UCSD-AML1 (cell line): ENCODE data around the gene SLC22A5.
A peak's percentile ranks its signal among the peaks of the same experiment; 100 is the strongest.
"Not testable (repeated sequence)": the region's sequence is repeated elsewhere in the genome, so short reads cannot be mapped to it uniquely, and the experiment has no call there.

Source experiments
- DNase-seq: peaks from one replicate; lab custom pipeline; 2025; ENCODE audit not compliant: unreplicated experiment; lab: John Stamatoyannopoulos, UW

Gene SLC22A5

DNA sequence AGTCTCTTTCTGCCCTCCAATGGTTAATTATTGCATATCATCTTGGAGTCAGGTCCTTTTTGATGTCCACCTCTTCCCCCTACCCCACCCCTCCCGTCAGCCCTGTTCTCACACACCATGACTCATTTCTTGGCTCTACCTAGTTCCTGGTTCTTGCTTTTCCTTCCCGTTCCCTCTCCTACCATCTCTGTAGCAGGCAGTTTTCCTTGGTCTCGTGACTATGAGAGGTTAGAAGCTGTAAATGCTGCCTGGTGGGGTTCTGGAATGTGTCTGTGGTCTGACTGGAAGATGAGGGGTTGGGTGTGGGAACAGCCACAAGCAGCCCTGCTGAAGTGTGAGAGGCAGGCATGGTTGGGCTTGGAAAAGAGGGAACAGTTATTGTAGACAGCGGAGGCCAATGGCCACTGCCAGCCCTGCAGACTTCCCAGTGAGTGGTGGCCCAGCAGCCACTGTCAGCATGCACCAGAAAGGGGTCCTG is 18.2 kb downstream of the SLC22A5 start:
- no peak for DNase-seq

DNA sequence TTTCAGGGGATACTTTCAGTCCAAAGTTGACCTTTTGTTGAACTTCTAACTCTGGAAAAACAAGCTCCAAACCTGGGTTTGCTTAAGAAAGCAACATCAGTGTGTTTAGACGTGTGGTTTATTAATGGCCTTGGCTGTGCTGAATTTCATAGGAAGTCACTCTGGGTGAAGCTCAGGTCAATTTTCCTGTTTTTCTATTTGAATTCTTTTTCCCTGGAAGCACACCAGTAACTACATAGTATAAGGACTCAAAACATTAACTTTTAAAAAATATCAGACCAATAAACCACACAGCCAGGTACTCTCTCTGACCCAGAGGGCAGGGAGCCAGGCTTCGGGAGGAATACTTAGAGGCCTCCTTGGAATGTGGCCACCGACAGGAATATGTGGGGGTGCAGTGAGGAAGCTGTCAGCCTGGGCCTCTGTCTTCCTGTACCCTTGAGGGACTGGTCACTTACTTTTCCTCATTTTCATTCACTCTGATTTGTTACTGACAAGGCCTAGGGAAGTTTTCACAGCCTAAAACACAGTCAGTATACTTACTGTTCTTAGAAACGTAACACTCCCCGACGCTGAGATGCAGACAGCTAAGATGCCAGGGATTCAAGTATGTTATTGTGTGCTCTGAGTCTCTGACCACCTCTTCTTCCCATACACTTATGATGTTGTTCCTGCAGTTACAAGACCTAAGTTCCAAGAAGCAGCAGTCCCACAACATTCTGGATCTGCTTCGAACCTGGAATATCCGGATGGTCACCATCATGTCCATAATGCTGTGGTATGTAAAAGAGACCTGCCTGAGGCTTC is 18.9 kb downstream of the SLC22A5 start:
- DNase-seq, result no peak

DNA sequence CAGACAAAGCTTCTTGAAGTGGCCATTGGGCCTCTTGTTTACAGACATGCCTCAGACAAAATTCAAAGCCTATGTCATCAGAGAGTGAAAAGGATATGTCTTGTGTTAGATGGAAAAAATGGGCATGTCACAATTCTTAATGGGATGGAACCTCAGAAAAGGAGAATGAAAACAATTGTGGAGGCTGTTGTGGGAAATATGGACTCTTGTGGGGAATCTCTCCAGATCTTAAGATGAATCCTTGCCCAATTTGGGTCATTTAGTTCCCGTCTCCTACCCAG is 19.5 kb downstream of the SLC22A5 start:
- no peak for DNase-seq

DNA sequence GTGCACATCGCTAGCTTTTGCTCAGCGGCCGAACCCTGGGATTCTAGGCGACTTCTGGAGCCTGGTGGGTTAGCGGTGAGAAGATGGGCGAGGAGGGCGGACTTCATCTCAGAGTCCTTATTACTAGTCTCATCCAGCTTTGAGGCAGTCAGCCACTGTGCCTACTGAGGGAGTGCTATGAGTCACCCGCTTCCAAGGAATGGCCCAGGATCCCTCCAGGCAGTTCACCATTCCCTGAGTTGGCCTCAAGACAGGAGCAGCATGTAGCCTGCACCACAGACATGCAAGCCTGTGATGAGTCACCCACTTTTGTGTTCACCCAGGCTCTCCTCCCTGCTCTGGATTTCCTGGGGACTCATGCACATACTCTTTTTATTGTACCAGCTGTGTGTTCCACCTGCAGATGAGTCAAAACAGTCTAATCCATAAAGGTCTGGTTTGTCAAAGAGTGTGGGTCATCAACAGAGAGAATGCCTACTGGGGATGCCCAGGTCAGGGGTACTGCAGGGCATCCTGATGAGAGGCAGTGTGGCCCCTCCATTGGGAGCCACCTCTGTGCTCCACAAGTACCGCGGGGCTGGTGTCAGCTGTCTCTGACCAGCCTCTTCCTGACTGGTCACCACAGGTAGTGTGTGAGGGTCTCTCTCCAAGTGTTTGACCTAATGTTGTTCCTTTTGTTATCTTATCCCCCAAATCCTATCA is 20.2 kb downstream of the SLC22A5 start:
- no peak for DNase-seq

DNA sequence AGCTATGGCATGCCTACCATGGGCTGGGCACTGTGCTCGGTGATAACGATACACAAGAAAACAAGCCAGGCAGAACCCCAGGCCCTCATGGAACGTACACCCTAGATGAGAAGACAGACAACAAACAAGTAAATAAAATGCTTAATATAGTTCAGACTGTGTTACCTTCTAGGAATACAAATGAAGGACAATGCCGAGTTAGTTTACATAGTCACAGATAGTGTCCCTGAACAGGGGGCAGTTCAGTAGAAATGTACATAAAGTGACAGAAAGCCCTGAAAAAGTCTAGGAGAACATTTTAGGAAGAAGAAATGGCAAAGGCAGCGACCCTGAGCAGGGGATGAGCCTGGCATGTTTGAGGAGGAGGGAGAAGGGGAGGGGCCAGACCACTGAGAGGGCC is 21.7 kb downstream of the SLC22A5 start:
- no peak for DNase-seq

DNA sequence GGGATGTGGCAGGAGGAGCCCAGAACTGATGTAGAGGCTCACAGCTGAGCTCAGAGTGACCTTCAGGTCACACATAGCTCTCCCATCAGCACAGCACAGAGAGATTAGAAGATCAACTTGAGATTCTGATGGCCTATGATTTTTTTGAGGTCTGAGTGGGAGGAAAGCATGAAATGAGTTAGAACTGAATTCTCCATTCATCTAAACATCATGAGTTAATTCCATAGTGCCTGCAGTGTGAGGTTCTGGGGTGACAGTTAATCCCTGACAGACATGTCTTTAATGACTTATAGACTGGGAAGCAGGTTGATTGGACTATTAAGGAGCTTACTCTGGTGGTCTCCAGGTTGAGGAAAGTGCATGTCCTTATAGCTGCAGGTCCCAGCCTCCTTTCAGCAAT is 22.4 kb downstream of the SLC22A5 start:
- DNase-seq, result no peak

DNA sequence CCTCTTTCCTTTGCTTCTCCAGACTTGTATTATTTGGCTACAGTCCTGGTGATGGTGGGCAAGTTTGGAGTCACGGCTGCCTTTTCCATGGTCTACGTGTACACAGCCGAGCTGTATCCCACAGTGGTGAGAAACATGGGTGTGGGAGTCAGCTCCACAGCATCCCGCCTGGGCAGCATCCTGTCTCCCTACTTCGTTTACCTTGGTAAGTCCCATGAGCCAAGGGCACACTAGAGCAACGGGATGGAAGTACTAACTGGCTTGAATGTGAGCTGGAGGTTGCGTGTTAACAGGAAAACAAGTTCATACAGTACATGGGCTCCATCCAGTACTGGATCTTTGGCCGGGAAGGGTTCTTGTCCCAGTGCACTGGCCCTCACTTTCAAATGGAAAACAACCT is 22.9 kb downstream of the SLC22A5 start:
- DNase-seq, result no peak

DNA sequence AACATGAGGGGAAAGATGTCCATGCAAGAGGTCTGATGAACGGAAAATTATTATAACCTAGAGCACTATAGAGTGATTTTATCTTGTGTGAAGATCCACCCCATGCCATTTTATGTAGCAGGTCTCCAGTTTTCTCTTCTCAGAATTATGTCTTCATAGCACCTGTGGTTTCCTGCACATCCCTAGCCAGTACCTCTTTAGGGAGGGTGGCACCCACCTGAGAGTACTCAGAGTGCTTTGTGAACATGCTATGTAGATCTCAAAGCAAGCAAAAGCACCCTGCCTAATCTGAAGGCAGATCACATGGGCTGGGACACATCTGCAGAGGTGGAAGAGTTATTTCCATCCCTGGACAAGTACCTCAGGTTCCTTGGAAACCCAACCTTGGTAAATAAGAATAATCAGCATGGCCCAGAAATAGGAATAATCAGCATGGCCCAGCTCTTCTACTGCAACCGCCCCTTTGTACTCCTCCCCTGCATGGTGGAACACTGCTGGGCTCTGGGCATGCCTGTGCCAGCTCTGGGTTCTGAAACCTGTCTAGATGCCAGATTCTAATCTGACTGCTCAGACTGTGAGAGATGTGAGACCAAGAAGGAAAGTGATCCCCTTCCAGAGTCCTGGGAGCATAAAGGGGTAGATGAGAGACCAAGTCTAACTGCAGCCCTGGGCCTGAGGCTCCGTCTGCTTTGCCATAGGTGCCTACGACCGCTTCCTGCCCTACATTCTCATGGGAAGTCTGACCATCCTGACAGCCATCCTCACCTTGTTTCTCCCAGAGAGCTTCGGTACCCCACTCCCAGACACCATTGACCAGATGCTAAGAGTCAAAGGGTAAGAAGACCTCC is 23.7 kb downstream of the SLC22A5 start:
- DNase-seq, result no peak

DNA sequence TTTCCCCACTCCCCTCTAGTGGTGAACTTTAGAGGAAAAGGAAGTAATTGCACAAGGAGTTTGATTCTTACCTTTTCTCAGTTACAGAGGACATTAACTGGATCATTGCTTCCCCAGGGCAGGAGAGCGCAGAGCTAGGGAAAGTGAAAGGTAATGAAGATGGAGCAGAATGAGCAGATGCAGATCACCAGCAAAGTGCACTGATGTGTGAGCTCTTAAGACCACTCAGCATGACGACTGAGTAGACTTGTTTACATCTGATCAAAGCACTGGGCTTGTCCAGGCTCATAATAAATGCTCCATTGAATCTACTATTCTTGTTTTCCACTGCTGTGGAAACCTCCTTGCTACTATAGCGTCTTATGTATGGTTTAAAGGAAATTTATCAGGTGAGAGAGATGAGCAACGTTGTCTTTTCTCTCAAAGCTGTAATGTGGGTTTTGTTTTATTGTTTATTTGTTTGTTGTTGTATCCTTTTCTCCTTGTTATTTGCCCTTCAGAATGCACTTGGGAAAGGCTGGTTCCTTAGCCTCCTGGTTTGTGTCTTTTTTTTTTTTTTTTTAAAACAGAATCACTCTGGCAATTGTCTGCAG is 25.3 kb downstream of the SLC22A5 start:
- no peak for DNase-seq

DNA sequence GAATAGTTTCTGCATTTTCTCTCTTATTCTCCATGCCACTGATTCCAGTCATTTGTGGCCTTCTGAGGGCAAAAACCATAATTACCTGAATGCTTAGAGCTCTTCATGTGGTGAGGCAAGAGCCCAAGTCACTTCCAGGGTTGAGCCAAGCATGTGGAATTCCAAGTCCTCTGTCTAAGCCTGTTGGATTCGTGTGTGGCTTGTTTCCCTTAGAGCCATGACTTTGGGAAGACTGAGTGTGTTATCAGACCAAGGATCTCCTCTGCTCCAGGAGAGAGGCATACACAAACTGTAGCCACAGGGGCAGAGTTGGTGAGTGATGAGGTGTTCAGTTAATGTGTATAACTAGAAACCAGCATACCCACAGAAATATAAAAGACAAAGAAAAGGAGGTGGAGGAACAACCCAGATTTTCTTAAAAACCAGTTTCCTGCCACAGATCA is 27.1 kb downstream of the SLC22A5 start:
- no peak for DNase-seq

DNA sequence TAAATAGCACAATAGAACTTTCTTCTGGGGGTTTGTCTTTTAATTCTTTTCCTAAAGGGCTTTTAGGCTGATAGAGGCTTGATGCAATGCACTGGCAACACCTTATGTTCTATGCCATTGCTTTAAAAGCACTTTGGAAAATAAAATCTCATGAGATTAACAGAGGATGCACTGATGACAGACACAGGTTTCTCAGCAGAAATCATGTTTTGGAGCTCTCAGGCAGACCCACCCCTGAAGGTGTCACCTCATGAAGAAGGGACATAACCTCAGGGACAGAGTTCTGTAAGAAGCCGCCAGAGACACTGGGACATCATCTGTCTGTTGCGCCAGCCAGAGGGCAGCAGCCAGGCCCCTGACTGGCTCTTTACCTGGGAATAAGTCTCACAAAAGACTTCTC is 27.7 kb downstream of the SLC22A5 start:
- DNase-seq, result no peak

DNA sequence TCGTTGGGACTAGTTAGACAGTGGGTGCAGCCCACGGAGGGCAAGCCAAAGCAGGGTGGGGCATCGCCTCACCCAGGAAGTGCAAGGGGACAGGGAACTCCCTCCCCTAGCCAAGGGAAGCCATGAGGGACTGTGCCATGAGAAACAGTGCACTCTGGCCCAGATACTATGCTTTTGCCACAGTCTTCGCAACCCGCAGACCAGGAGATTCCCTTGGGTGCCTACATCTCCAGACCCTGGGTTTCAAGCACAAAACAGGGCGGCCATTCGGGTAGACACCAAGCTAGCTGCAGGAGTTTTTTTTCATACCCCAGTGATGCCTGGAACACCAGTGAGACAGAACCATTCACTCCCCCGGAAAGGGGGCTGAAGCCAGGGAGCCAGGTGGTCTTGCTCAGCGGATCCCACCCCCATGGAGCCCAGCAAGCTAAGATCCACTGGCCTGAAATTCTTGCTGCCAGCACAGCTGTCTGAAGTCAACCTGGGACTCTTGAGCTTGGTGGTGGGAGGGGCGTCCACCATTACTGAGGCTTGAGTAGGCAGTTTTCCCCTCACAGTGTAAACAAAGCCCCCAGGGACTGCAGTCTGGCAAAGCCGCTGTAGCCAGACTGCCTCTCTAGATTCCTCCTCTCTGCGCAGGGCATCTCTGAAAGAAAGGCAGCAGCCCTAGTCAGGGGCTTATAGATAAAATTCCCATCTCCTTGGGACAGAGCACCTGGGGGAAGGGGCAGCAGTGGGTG is 28.6 kb downstream of the SLC22A5 start:
- not testable (repeated sequence) for DNase-seq

DNA sequence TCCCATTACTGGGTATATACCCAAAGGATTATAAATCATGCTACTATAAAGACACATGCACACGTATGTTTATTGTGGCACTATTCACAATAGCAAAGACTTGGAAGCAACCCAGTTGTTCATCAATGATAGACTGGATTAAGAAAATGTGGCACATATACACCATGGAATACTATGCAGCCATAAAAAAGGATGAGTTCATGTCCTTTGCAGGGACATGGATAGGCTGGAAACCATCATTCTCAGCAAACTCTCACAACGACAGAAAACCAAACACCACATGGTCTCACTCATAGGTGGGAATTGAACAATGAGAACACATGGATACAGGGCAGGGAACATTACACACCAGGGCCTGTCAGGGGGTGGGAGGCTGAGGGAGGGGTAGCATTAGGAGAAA is 34.5 kb downstream of the SLC22A5 start:
- not testable (repeated sequence) for DNase-seq

DNA sequence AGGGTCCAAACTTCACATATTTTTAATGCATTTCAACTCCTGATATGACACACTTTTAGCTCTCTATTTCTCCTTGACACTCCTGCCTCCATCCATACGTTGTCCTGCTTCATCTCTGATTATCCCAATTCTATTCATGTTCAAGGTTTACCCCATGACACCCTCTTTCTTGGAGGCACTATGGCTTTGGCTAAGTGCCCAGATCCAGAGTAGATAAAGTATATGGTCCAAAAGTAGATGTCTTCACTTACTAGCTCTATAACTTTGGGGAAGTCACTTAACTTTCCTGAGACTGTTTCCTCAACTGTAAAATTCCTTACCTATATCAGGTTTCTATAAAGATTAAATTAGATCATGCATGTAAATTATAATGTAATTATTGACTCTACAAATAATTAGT is 36.1 kb downstream of the SLC22A5 start:
- DNase-seq, result no peak

DNA sequence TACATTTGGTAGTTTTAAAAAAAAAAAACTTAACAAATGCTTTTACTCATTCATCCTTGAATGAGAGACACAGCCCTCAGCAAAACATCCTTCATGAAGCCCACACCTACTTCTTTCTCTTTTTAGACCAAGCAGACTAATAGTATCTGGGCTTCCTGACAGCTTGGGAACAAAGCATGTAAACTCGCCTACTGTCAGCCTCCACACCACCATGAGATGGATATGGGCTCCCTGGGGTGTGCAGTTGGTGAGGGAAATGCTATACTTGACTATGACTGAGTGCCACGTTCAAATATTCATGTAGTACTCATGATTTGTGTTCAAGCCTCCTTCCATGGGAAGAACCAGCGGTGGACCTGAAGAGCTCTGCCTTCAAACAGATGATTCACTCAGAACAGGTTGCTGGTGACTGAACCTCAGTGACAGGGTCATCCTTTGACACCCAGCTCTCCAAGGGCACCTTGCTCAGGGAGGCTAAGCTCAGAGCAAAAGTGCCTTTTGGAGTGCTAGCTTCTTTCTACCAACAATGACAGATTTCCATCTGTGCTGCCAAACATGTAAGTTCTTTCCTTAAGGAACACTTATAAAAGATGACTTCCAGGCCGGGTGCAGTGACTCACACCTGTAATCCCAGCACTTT is 36.8 kb downstream of the SLC22A5 start:
- DNase-seq, result no peak

DNA sequence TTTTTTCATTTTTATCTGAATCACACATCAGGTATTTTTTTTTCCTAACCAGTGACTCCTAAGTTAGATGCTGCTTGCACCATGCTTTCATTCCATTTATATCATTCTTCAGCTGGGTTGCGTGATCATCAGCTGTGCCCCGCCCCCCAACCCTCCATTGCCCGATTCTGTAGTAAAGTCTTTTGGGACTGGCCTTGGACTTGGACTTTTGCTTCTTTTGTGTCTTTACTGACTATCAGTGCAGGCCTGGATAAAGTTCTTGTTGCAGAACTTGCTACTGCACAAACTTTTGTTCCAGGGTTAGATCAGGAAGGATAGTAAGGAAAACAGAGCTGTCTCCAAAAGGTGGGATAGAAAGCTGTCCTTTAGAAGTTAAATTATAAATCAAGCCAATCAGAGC is 38.5 kb downstream of the SLC22A5 start:
- no peak for DNase-seq

DNA sequence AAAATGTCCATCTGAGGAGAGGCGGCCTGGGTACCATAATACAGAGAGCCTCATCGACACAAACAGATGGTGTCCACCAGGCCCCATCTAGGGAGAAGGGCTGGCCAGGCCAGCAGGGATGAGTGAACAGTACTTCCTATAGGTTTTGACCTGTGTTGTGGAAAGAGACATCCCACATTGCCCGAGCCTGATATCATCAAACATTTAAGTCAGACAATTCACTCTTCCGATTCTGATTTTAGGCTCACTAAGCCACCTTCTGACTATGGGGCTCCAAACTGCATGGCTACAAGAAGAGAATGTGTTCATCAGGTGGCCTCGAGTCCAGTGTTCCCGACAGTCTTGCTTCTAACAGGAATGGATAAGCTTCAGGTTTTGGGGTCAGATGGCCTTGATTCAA is 38.9 kb downstream of the SLC22A5 start:
- no peak for DNase-seq

DNA sequence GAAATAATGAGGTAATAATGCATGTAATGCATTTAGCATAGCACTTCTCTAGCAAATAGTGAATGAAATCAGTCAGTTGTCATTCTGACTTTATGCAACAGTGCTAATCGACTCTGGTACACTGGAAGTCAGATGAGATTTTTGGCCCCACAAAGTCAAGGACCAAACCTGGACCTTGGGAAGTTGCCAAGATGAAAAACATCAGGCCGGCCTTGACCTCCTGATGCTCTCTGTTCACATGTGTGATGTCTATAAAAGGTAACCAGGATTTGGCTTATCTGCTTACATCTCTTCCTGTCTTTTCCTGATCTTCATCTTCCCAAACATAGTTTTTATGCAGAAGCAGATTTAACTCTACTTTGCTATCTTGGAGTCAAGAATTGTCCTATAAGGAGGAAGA is 39.5 kb downstream of the SLC22A5 start:
- no peak for DNase-seq

DNA sequence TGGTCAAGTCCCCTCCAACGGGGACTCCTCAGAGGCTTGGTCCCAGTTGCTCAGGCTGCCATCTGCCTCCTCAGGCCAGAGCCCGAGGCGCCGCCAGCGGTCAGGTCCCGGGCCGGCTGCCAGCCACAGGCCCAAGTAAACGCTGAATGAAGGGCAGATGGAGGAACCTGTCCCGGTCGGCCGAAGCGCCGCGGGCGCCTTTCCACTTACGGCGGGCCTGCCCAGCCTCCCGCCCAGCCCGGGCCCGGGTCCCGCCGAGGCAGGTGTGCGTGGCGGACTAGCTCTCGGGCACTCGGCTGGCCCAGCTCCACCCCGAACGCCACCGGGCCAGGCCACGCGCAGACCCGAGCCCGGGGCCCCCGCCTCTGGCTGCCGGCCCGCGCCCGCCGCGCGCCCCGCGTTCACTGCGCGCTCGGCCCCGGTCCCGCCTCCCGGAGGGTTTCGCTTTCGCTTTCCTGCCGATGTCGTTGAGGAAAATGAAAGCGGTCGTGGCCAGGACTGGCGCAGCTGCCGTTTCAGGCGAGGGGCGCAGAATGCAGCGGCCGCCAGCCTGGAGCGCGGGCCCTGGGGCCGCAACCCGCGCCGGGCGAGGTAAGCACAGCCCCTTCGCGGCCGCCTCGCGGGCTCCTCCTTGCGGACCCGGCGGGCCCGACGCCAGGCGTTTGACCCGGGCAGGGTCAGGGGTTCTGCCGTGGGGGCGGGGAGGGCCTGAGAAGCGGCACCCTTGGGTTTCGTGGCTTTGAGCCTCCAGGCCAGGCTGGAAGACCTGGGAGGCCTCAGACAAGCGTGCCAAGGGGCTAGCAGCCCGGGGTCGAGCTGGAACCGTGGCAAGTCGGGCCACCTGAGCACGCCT is 41.2 kb downstream of the SLC22A5 start:
- peak; percentile 88 for DNase-seq
